Tibial artery (tissue), 4 donors: ENCODE results near the gene MITF.

Experiments used
- DNase-seq, 2 donors: peaks; one replicate each; pipeline ENCODE4 v3.0.0-alpha.2; 2019
- H3K27ac ChIP-seq, 2 donors: fragments of 200-600 bp; sonication (generic) in 1 of 2; 1 replicate in 1 of 2; 2 replicates in 1 of 2; pipeline ENCODE4 v1.5.1; 2018 to 2019; ENCODE audit warnings: mild to moderate bottlenecking in 1 of 2
- H3K27me3 ChIP-seq, 2 donors: fragments of 200-600 bp; sonication (generic) in 1 of 2; one replicate each; pipeline versions ENCODE4 v1.5.1 to v1.6.0; 2016 to 2019
- H3K36me3 ChIP-seq, 3 donors: fragments of 200-600 bp; sonication (generic) in 2 of 3; one replicate each; pipeline ENCODE4 v1.5.1; 2016 to 2019; ENCODE audit warnings: mild to moderate bottlenecking in 2 of 3
- H3K4me1 ChIP-seq, 4 donors: fragments of 200-600 bp; sonication (generic) in 2 of 4; 1 replicate in 3 of 4; 2 replicates in 1 of 4; pipeline ENCODE4 v1.5.1; 2016 to 2019
- H3K4me3 ChIP-seq, 2 donors: fragments of 200-600 bp; sonication (generic) in 1 of 2; 1 replicate in 1 of 2; 2 replicates in 1 of 2; pipeline ENCODE4 v1.5.1; 2018 to 2019; ENCODE audit warnings: mild to moderate bottlenecking in 2 of 2
- H3K9me3 ChIP-seq, 3 donors: fragments of 200-600 bp; sonication (generic) in 1 of 3; one replicate each; pipeline ENCODE4 v1.5.1; 2016 to 2019
- intact Hi-C: fragments of 100-400 bp; cut with DNase I; formaldehyde crosslinking; loops from one replicate; pipeline ENCODE4 v1.15.0; 2023; ENCODE audit warnings: low total_unique reads
- TF ChIP-seq, protein P1 (sequence below), 2 experiments: fragments of 200-600 bp in 1 of 2; fragments of 450-650 bp in 1 of 2; IDR thresholded peaks; one replicate each; pipeline ENCODE4 v1.5.1; 2017 to 2019; ENCODE audit warnings: antibody characterized with exemption in 2 of 2, mild to moderate bottlenecking in 1 of 2, moderate library complexity in 1 of 2

Gene MITF

DNA sequence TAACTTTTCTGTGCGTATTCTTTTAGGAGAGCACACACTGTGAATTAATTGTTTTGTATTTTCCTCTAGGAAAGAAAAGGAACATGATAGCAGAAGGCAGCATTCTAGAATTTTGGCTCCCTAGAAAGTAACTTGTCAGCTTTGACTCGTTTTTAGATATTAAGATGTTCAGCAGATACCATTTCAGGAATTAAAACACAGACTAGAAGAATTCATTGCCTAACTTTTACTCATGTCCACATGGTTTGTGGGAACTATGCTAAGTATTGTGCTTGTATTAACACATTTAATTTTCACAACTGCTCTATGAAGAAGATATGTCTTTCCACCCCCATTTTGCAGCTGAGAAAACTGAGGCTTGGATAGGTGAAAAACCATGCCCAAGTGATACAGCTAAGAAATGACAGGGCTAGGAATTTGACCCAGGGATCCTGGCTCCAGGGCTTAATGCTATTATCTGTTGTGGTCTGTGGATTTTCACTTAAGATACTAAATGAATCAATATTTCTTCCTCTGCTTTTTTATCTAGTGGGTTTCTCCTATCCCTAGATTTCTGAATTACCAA, 128.8 kb downstream of the MITF start:
- Histone ChIP-seq H3K9me3 (no peaks in the 10 kb centered on the region), H3K36me3 (no peaks in the 10 kb centered on the region), H3K4me3 (no peak overlapping the region), H3K27me3 (no peaks in the 10 kb centered on the region), H3K4me1 (peaks cover 0 to 40% (median 4%) of the 10 kb centered on the region in 4 donors), H3K27ac (no peak overlapping the region)
- no peak for DNase-seq
- TF ChIP-seq, protein P1, sequence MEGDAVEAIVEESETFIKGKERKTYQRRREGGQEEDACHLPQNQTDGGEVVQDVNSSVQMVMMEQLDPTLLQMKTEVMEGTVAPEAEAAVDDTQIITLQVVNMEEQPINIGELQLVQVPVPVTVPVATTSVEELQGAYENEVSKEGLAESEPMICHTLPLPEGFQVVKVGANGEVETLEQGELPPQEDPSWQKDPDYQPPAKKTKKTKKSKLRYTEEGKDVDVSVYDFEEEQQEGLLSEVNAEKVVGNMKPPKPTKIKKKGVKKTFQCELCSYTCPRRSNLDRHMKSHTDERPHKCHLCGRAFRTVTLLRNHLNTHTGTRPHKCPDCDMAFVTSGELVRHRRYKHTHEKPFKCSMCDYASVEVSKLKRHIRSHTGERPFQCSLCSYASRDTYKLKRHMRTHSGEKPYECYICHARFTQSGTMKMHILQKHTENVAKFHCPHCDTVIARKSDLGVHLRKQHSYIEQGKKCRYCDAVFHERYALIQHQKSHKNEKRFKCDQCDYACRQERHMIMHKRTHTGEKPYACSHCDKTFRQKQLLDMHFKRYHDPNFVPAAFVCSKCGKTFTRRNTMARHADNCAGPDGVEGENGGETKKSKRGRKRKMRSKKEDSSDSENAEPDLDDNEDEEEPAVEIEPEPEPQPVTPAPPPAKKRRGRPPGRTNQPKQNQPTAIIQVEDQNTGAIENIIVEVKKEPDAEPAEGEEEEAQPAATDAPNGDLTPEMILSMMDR (IDR thresholded peaks at IDR 0.05): no peak
- intact Hi-C loops: no loop called here

DNA sequence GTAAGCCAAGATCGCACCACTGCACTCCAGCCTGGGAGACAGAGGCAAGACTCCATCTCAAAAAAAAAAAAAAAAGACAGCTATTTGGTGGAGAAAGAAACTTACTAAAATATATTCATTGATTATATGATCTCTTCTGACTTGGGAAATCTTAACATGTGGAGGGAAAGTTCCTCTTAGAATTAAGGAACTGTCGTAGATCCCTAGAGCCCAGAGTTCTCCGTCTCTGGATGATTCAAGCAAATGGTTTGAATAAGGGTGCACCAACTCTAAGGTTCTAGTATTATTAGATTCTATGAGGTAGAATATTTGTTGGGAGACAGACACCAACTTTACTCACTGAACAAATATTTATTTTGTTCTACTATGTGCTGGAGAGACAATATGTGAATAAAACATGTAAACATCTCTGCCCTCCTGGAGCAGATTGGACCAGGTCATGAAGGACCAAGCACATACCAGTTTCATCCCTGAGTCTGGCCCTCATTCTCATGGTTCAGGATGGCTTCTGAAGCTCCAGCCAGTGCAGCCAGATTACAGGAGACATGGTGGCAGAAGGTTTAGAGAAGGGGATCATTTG, 129.7 kb downstream of the MITF start:
- Histone ChIP-seq H3K27ac (no peak overlapping the region), H3K36me3 (no peaks in the 10 kb centered on the region), H3K9me3 (no peaks in the 10 kb centered on the region), H3K4me3 (no peak overlapping the region), H3K27me3 (no peaks in the 10 kb centered on the region), H3K4me1 (peaks cover 0 to 47% (median 4%) of the 10 kb centered on the region in 4 donors)
- DNase-seq: no peak
- TF ChIP-seq, protein P1 (IDR thresholded peaks at IDR 0.05): no peak
- intact Hi-C loops: no loop called here

DNA sequence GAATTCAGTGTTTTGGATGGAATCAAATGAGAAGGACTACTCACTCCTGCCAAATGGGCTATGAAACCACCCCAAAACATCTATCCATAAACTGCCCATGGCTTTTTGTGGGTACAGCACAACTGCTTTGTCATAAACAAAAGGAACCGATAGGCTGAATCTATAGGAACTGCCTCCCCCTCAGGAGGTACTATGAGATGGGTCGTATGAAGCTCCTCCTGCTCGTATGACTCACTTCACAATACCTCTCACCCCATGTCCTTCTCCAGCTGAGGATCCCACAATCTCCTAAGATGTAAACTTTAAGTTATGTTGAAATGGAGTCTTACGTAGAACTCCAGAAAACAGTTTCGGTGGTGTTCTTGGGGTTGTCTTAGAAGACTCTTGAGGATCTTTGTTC, 130.4 kb downstream of the MITF start:
- no peak overlapping the region for H3K27ac ChIP-seq
- no peak for DNase-seq
- intact Hi-C loops: no loop called here

DNA sequence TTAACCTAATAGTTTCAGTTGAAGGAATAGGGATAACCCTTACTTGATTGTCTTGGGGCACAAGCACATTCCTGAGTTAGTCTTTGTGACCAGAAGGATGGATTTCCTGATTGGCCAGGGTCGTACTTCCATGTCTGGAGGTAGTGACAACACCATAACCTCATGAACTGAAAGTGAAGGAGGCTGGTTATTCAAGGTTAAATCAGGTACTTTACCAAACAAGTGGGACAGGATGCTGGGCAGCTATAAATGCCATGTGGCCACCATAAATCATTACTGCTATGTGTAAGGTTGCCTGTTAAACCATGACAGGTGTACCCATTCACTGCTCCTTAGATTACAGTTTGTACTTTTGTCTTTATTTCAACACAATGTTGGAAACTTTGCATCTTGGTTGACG, 132.0 kb downstream of the MITF start:
- Histone ChIP-seq H3K4me1 (peaks cover 0 to 33% (median 0%) of the 10 kb centered on the region in 4 donors), H3K9me3 (no peaks in the 10 kb centered on the region), H3K27me3 (no peaks in the 10 kb centered on the region), H3K27ac (no peak overlapping the region), H3K36me3 (no peaks in the 10 kb centered on the region), H3K4me3 (no peak overlapping the region)
- TF ChIP-seq, protein P1 (IDR thresholded peaks at IDR 0.05): no peak
- DNase-seq: no peak
- intact Hi-C loops: no loop called here

More for the DNA sequence above, 130.4 kb downstream of the MITF start:
- Histone ChIP-seq H3K4me1 (peaks cover 0 to 47% (median 4%) of the 10 kb centered on the region in 4 donors), H3K36me3 (no peaks in the 10 kb centered on the region), H3K4me3 (no peak overlapping the region), H3K9me3 (no peaks in the 10 kb centered on the region), H3K27me3 (no peaks in the 10 kb centered on the region)
- TF ChIP-seq, protein P1 (IDR thresholded peaks at IDR 0.05): no peak

DNA sequence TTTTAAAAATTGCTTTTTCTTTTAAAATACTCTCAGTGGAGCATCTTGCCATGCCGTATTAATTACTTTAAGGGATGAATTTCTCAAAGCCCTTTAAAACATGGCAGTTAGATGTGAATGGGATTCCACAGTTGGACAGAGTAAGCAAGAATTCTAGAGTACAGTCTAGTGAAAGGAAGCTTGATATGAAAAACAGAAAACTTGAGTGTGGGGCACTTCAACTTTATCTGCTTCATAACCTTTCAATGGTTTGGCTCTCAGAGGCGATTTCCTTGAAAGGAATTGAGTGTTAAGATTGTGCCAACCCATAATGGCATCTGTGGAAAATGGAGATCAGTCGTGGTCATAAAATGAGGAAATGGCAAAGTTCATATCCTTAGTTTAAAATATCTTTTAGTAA, 132.6 kb downstream of the MITF start:
- no peak overlapping the region for H3K27ac ChIP-seq
- intact Hi-C loops: no loop called here
- H3K4me1 ChIP-seq: peaks cover 0 to 27% (median 0%) of the 10 kb centered on the region in 4 donors
- H3K4me3 ChIP-seq: no peak overlapping the region
- no peaks in the 10 kb centered on the region for H3K9me3 ChIP-seq
- TF ChIP-seq, protein P1 (IDR thresholded peaks at IDR 0.05): no peak
- no peaks in the 10 kb centered on the region for H3K36me3 ChIP-seq
- DNase-seq: no peak
- no peaks in the 10 kb centered on the region for H3K27me3 ChIP-seq
